Activated naive CD4-positive, alpha-beta T cell treated with anti-CD3 and anti-CD28 coated beads, Interleukin-2, amount 50 U/mL, for 72 hours (primary cell): Measurements from ENCODE around the gene NAXE. TPM values are rescaled to one million over a fixed set of nuclear protein-coding genes. Genes with fewer than 3 reads are reported as not detected.

Experiments used
- ATAC-seq, 2 donors: fragments of 150-1000 bp; cut with Tn5 transposase; 2 replicates each; pipeline ENCODE4 v1.10.0; 2021; ENCODE audit warnings: mild to moderate bottlenecking in 2 of 2, moderate library complexity in 2 of 2
- DNase-seq, 2 donors: peaks; one replicate each; pipeline ENCODE4 v3.0.0; 2021 to 2022; ENCODE audit warnings: low spot score in 2 of 2
- H3K27ac Mint-ChIP-seq, 2 donors: one replicate each; pipeline ENCODE4 v1.8.0; 2022; ENCODE audit warnings: mild to moderate bottlenecking in 2 of 2, mixed read lengths in 2 of 2
- H3K36me3 Mint-ChIP-seq, 2 donors: one replicate each; pipeline ENCODE4 v1.8.0; 2022; ENCODE audit warnings: mixed read lengths in 2 of 2
- H3K9me3 Mint-ChIP-seq, 2 donors: one replicate each; pipeline ENCODE4 v1.8.0; 2022; ENCODE audit warnings: mixed read lengths in 2 of 2
- total RNA-seq, 2 donors: library from RNA; stranded (reverse); gene quantifications; one replicate each; pipeline ENCODE4 v1.2.3, GENCODE V29; 2022

Gene NAXE
- total RNA-seq, 2 donors from 2014 or later, result 71.4 to 95.1 TPM

DNA sequence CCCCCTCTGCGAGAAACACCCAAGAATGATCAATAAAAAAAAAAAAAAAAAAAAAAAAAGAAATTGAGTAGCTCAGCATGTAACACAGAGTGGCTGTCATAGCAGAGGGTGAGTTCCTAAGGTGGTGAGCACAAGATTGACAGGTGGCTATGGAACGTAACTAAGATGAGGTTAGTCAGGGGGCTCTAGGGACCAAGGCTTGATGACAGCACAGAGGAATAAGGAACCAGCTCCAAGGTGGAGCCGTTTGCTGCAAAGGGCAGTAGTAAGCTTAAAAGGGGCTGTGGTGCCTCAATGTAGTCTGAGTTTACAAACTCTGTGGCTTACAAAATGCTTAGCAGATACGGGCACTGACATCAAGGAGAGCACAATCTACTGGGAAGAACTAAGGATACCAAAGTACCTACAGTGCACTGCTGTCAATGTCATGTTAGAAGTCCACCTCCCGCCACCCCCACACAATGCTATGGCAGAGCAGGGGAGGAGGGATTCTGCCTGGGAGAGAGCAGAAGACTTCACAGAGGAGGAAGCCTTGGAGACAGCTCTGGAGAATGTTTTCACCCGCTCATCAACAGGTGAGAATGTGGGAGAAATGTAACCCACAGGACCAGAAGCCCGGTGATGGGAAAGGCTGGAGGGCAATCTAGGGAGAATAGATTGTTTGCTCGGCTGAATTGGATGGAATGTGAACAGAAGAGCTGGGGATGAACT is 32.3 kb upstream of the NAXE start:
- H3K27ac Mint-ChIP-seq, result peak overlapping the region; percentile 10 to 13
- ATAC-seq, result no peak
- H3K36me3 Mint-ChIP-seq, result peaks cover 0 to 12% of the 10 kb centered on the region in 2 donors

DNA sequence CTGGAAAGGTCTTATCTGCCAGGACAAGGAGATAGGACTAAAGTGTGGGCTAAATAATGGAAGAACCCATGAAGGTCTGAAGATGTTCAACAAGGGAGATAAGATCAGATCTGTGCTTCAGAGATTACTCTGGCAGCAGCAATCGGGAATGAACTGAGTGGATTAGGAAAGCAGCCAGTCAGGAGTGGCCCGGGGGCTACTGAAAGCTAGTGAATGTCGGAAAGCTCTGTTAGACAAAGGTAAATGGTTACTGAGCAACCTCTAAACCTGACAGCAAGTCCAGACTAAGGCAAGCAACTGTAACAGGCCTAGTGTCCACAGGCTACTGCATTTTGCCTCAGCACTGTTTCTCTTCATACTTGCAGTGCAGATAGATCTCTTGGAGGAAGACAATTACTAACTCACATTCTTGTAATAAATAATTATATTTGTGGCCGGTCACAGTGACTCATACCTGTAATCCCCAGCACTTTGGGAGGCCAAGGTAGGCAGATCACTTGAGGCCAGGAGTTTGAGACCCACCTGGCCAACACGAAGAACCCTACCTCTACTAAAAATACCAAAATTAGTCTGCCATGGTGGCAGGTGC is 31.7 kb upstream of the NAXE start:
- DNase-seq, result no peak
- no peak for ATAC-seq
- peaks cover 0 to 11% of the 10 kb centered on the region in 2 donors for H3K36me3 Mint-ChIP-seq
- peak overlapping the region; percentile 10 to 13 for H3K27ac Mint-ChIP-seq
- H3K9me3 Mint-ChIP-seq, result no peaks in the 10 kb centered on the region

More for the DNA sequence above, 32.3 kb upstream of the NAXE start:
- no peaks in the 10 kb centered on the region for H3K9me3 Mint-ChIP-seq
- DNase-seq, result no peak

DNA sequence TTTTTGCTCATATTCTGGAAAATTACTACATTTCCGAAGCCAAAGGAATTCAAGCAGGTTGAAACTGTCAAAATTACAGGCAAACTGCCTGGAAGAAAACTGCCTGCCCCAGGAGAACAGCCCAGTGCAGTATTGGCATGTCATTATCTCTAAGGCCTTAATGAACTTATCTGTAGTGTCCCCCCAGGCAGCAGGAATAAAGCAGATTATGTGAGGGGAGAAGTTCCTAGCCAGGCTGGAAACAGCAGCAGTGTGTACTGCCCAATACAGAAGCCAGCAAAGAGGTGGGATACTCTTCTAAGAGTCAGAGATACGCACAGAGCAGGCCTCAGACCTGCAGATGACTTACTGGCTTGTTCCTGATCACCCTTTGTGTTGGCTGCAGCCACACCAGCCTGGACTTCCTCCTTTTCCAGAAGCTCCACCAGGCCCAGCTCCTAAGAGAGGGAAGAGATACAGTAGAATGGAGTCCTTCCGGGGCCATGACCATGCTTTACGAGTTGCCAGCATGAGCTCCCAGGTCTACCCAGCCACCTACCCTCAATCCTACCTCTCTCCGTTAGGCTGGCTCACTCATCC is 30.9 kb upstream of the NAXE start:
- H3K36me3 Mint-ChIP-seq, result peaks cover 0 to 11% of the 10 kb centered on the region in 2 donors
- no peak for ATAC-seq
- H3K27ac Mint-ChIP-seq, result no peak overlapping the region
- no peaks in the 10 kb centered on the region for H3K9me3 Mint-ChIP-seq
- DNase-seq, result no peak

DNA sequence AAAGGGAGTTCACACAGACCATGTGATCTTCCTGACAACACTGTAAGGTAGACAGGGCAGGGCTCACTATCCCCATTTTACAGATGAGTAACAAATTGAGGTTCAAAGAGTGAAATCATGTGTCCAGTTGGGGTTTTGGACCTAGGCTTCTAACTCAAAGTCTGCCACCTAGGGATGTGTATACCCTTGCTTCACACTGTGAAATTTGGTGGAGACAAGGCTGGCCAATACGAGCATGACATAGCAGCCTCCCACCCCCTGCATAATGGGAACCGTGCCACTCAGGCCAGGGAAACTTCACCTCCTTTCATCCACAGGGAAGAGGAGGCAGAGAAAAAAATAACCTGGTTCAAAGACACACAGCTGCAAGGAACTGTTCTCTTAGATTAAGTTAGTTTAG is 26.1 kb upstream of the NAXE start:
- peak in 1 of 2 donors; percentile 45 for ATAC-seq

DNA sequence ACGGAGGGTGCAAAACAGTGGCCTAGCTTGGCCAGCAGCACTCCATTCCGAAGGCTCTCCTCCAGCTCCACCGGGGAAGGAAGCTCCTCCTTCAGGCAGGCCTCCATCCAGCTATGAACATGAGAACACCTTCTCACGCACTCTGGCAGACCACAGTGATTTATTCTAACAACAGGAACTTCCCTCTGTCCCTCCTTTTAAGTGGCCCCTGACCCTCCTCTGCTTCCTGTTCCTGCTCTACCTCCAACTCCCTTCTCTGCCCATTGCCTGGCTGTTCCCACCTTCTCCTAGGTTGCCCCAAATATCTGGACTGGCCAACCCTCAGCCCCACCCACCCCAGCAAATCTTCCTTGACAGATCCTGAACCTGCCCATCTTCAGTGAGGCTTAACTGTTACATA is 25.1 kb upstream of the NAXE start:
- ATAC-seq, result no peak
- Mint-ChIP-seq H3K27ac (no peak overlapping the region), H3K9me3 (no peaks in the 10 kb centered on the region), H3K36me3 (peaks cover 0 to 11% of the 10 kb centered on the region in 2 donors)
- no peak for DNase-seq

More for the DNA sequence above, 26.1 kb upstream of the NAXE start:
- DNase-seq, result no peak
- Mint-ChIP-seq H3K36me3 (peaks cover 0 to 11% of the 10 kb centered on the region in 2 donors), H3K9me3 (no peaks in the 10 kb centered on the region), H3K27ac (no peak overlapping the region)

DNA sequence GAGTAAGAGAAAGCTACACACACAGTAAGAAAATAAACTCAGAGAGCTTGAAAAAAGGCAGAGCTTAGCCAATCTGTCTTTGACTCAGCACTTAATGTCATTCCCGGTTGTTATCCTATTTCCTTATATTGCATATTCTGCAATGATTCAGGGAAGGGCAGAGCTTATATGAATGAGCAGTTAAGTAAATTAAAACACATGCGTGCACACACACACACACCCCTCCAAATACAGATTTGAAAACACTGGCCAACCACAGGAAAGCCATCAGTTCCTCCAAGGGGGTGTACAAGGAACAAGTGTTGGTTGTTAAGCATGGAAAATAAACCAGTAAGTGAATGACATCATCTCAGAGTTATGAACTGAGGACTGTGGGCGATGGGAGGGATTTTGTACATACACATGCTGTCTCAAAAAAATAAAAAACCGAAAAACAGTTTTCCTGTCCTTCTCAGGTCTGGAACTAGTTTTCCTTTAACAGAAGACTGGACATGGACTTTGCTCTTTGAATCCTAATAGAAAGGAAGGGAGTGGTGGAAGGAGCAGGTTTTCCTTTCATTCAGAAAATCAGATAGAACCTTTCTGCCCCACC is 20.2 kb upstream of the NAXE start:
- no peak for DNase-seq
- no peak overlapping the region for H3K27ac Mint-ChIP-seq
- no peaks in the 10 kb centered on the region for H3K9me3 Mint-ChIP-seq
- peak; percentile 32 to 42 for ATAC-seq
- peaks cover 12 to 16% of the 10 kb centered on the region in 2 donors for H3K36me3 Mint-ChIP-seq

DNA sequence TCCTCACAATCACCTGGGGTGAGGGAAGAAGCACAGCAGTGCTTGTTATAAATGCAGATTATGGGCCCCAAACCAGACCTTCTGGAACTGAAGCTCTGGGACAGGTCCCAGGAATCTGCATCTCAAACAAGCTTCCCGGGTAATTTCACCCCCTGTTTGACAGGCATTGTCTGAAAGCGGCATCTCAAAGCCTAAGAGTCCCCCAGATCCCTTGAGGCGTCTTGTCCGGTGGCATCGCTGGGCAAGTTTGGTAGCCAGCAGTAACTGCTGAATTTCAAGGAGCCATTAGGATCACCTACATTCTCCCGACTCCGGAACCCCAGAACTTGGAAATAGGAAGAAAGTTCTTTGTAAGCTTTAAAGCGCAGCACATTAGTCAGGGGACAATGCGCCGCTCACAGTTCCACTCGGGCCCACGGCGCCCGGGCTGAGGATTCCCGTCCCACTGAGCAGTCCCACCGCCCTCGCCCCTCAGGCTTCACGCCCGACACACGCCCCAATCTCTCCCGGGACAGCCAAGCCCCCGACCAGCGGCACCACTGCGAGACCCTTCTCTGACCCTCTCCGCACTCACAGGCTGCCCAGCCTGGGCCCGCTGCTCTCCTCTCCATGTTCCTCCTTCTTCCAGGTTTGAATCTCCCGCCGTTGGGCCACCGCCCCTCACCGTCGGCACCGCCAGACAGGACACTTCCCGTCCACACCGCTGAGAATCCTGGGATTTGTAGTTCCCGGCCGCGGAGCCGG is 19.5 kb upstream of the NAXE start, which contains the start of gene IQGAP3:
IQGAP3 (minus strand) TSS at position 647 of the 744 bp plus-strand sequence; CDS start at position 611, 36 bp downstream.
- Mint-ChIP-seq H3K36me3 (peaks cover 12 to 16% of the 10 kb centered on the region in 2 donors), H3K27ac (peak within 1 kb of the TSS; percentile 73 to 83), H3K9me3 (no peaks in the 10 kb centered on the region)
- ATAC-seq (peak; percentile 80 to 95), DNase-seq (peak in 1 of 2 donors; percentile 76)

DNA sequence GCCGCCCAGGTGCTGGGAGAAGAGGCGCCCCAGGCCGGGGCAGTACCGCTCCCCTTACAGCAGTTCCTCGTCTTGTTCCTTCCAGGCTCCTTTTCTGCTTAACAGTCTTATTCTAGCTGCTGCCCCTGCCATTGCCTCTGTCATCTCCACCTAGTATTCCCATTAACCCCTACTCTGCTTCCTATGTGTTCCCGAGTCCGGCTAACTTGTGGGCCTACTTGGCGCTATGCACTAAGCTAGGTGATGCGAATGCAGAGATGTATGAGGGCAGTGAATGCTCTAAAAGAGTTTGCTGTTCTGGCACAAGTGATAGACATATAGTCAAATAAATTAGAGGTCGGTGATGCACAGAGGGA is 18.9 kb upstream of the NAXE start:
- ATAC-seq (peak in 1 of 2 donors; percentile 10), DNase-seq (no peak)
- Mint-ChIP-seq H3K36me3 (peaks cover 12 to 16% of the 10 kb centered on the region in 2 donors), H3K27ac (peak overlapping the region; percentile 73 to 83), H3K9me3 (no peaks in the 10 kb centered on the region)

DNA sequence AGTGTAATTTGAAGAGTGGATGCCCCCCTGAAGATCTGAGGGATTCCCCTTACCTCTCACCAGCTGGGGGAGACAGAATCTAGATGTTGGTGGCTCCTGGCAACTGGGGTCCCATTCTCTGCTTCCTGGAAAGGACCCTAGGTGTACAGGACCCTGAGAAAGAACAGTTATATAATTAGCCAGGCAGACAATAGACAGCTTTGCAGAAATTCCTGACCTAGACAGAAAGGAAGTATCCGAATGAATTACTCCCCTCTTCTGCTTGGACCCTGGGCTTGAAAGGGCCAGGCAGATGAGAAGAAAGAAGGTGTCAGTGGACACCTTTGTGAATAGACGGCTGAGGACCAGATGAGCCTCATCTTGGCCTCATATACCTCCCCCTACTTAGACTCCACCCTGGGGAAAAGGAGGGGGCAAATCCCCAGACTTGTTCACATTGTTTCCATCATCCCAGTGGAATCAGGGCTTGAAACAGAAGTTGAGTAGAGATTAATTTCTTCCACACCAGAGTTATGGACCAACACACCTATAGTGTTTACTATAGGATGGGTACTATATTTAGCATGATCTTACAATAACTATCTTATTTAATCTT is 17.4 kb upstream of the NAXE start:
- Mint-ChIP-seq H3K36me3 (peaks cover 12 to 16% of the 10 kb centered on the region in 2 donors), H3K9me3 (no peaks in the 10 kb centered on the region), H3K27ac (no peak overlapping the region)
- DNase-seq (no peak), ATAC-seq (no peak)

DNA sequence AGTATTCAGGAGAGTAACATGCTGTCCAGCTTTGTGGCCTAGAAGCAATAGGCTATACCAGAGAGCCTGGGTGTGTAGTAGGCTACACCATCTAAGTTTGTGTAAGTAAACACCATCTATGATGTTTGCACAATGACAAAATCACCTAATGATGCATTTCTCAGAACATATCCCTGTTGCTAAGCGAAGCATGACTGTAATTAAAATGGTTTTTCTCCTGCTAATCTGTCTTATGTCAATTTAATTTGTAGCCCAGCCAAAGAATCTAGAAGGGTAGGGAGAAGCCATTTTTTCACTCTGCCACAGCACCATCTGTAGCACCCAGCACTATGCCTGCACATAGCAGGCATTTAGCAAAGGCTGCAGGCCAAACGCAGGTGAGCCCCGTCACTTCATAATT is 14.0 kb upstream of the NAXE start:
- no peak for ATAC-seq
- no peaks in the 10 kb centered on the region for H3K9me3 Mint-ChIP-seq
- no peak for DNase-seq
- peaks cover 6 to 11% of the 10 kb centered on the region in 2 donors for H3K36me3 Mint-ChIP-seq
- H3K27ac Mint-ChIP-seq, result no peak overlapping the region

DNA sequence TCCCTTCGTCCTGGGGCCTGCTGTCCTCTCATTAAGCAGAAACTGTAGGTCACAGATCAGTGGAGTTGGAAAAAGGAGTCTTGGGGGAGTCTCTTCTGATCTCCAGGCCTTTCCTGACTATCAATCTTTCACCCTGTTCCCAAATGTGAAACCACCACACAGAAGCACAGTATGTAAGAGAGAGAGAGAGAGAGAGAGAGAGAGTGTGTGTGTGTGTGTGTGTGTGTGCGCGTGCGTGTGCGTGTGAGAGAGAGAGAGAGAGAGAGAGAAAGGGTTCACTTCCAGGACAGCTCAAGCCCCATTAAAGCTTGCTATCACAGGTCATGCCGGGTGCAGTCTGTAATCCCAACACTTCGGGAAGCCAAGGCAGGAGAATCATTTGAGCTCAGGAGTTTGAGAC is 13.5 kb upstream of the NAXE start:
- DNase-seq (no peak), ATAC-seq (no peak)
- H3K27ac Mint-ChIP-seq, result no peak overlapping the region
- peaks cover 6% of the 10 kb centered on the region in 2 donors for H3K36me3 Mint-ChIP-seq
- no peaks in the 10 kb centered on the region for H3K9me3 Mint-ChIP-seq

DNA sequence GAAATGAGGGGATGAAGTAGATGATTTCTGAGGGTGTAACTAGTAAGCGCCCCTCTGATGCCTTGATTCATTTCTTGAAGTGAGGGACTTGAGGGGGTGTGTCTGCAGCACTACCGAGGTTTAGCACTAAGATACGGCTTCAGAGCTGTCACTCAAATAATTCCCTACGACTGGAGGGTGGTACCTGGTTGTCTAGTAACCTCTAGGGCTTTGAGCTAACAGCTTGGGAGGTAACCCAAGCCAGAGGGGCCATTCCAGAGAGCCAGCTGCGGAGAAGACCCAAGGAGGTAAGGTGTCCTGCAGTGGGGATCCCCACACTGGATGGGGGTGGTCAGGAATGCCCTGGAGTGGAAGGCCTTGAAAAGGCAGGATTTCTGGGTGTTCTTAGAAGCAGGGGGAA is 12.1 kb upstream of the NAXE start, which contains the start of gene TTC24:
TTC24 (plus strand) TSS at position 252 of the 400 bp plus-strand sequence. CDS start 1,642 bp downstream, outside the sequence.
- ATAC-seq, result no peak
- peaks cover 4 to 6% of the 10 kb centered on the region in 2 donors for H3K36me3 Mint-ChIP-seq

DNA sequence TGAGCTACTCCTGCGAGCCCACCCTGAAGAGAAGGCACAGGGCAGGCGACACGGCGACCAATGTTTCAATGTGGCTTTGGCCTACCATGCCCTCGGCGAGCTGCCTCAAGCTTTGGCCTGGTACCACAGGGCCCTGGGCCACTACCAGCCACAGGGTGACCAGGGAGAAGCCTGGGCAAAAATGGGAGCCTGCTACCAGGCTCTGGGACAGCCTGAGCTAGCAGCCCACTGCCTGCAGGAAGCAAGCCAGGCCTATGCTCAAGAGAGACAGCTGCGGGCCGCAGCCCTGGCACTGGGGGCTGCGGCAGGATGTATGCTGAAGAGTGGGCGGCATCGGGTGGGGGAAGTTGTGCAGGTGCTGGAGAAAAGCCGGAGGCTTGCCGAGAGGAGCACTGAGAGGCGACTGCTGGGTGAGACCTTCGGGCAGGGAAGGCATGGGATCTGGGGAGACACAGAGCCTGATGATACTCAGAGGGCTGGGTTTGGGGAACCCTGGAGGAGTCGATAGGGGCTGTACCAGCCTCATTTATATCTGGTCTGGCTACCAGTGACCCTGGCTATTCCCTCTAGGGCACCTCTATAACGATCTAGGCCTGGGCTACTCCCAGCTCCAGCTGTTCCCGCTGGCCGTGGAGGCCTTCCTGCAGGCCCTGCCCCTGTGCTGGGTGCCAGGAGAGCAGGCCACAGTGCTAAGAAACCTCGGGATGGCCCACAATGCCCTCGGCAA is 9.8 kb upstream of the NAXE start:
- ATAC-seq, result peak; percentile 50 to 64
- DNase-seq, result no peak
- peaks cover 4 to 6% of the 10 kb centered on the region in 2 donors for H3K36me3 Mint-ChIP-seq
- peak overlapping the region; percentile 84 to 98 for H3K27ac Mint-ChIP-seq
- no peaks in the 10 kb centered on the region for H3K9me3 Mint-ChIP-seq

More for the DNA sequence above, 12.1 kb upstream of the NAXE start, which contains the start of gene TTC24:
- Mint-ChIP-seq H3K27ac (no peak within 1 kb of the TSS), H3K9me3 (no peaks in the 10 kb centered on the region)
- no peak for DNase-seq

DNA sequence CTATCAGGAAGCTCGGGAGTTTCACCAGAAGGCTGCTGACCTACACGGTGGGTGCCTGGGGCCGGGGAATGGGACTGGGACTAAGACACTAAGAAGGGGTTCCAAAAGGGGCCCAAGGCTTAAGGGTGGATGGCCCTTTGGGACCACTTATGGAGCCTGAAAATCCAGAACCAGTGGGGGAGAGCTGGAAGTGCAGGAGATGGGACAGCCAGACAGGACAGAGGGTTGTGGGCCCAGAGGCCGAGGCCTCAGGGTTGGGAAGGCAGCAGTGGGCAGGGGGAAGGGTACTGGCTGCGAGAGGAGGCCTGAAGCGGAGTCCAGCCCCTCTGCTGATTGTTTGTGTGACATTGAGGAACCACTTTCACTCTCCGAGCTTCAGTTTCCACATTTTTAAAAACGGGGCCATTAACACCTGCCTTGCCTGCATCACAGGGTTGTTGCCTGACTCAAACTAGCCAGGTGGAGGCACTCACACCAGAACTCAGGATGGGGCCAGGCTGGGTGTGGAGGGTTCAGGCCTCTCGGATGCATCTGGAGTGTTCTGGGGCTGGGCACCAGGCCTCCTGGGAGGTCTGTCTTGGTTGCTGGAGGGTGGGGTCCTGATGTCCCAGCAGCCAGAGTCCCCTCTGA is 9.1 kb upstream of the NAXE start:
- no peaks in the 10 kb centered on the region for H3K9me3 Mint-ChIP-seq
- peak overlapping the region; percentile 84 to 98 for H3K27ac Mint-ChIP-seq
- peaks cover 4 to 6% of the 10 kb centered on the region in 2 donors for H3K36me3 Mint-ChIP-seq
- DNase-seq (peak in 1 of 2 donors; percentile 59), ATAC-seq (peak; percentile 52 to 56)
